Measurements from ENCODE around the gene KLHL3. TPM values are rescaled to one million over a fixed set of nuclear protein-coding genes. Genes with fewer than 3 reads are reported as not detected.

Gene KLHL3
- total and polyA plus RNA-seq, 9 of the 15 experiments (the other 6 are each of a cell fraction or from before 2014, with no cell fraction given), result under 0.01 to 1.5 (median 0.22) TPM

DNA sequence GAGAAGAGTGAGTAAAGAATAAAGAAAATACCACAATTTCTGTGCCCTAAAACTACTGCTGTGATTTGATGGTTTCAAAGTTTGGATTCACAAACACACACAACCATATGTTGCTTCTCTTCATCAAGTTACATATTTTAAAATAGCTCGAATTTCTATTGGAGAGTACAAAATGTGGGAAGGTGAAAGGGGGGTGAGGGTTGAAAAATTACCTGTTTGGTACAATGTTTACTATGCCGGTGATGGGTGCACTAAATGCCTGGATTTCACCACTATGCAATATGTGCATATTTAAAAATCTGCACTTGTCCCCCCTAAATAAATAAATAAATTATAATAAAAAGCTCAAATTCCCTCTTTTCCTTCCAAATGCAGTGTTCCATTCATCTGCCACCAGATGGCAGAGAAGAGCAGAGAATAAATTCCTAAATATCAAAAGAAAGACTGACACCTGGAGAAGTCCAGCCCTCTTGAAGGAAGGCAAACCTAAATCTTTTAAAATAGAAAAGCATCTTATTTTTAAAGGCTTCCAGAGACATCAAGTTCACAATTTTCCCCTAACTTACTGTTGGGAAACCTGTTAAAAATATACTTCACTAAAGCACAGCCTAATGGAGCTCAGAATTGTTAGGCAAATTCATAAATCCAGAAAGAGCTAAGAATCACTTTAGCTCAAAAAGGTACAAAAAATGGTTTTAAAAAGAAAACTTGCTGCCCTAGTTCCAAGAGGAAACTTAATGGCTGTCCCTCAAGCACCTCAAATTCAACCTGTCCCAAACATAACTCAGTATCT lies 43.1 kb upstream of the KLHL3 start:
- Histone ChIP-seq H3K4me1 (replicated peaks in 1 of 2; ENCODE audit: control insufficient read depth in 2 of 2, insufficient read depth in 2 of 2, low read length in 2 of 2) (no peaks in the 10 kb centered on the region), H3K4me3 (no peak overlapping the region), H3K79me2 (ENCODE audit: control insufficient read depth, insufficient read depth, low read length) (no peaks in the 10 kb centered on the region), H3K4me2 (ENCODE audit: insufficient read depth, low read length) (no peak overlapping the region), H3K9ac (ENCODE audit: insufficient read depth in 1 of 2, low read depth in 2 of 2, low read length in 2 of 2) (no peak overlapping the region), H2AFZ (ENCODE audit: low read depth, low read length) (no peak overlapping the region), H4K20me1 (replicated peaks; ENCODE audit: control insufficient read depth, insufficient read depth, low read length) (no peaks in the 10 kb centered on the region), H3K27ac (ENCODE audit: extremely low read depth, low read depth, low read length) (no peak overlapping the region), H3K9me1 (ENCODE audit: control insufficient read depth, insufficient read depth, low read length) (no peaks in the 10 kb centered on the region), H3K36me3 (ENCODE audit: control insufficient read depth, insufficient read depth, low read length) (no peaks in the 10 kb centered on the region), H3K27me3 (ENCODE audit: control insufficient read depth in 2 of 2, insufficient read depth in 2 of 2, low read length in 2 of 2) (peaks cover 3 to 12% of the 10 kb centered on the region in 2 experiments; a peak in 2 of 5 replicates), H3K9me3 (replicated peaks; ENCODE audit: control insufficient read depth, insufficient read depth, low read depth, low read length) (no peaks in the 10 kb centered on the region)
- ChIA-PET POLR2A (interaction anchor here (0.7 to 1.9 kb wide), 9 partner anchors 9 to 342 kb away, joined by 3 to 10 read pairs (median 3); partner anchors contain the start of gene HNRNPA0), CTCF (ENCODE audit: low intra/inter-chr PET ratio) (interaction anchor here (0.6 to 1.9 kb wide), 6 partner anchors 286 to 356 kb away, joined by 3 to 12 read pairs (median 6); no protein-coding TSS in a partner anchor)
- no TSS peak for BruUV-seq (replicated peaks)
- DNase-seq (ENCODE audit: extremely low read depth in 1 of 4, low spot score in 3 of 4), result peak; percentile 20 to 65 (median 28)
- ATAC-seq, result peak; percentile 56; the same call in 1 of the 3 replicates
- FAIRE-seq, result peak; percentile 56
- 0% methylated on average over 2 of the region's 2 CpGs for WGBS (ENCODE audit: insufficient coverage, low coverage, missing lambda C conversion rate)
- intact Hi-C loops (cut with micrococcal nuclease), result loop anchor here (1.0 to 5.0 kb wide), 5 partner anchors 44 to 354 kb away; partner anchors contain the start of gene PKD2L2
- in situ Hi-C loops (cut with MboI), result no loop called here
- TF ChIP-seq RAD21 (CRISPR knock-in tag; conservative IDR thresholded peaks at IDR 0.05 in 1 of 2, IDR thresholded peaks at IDR 0.05 in 1 of 2), result peak; percentile 71
- TF ChIP-seq, protein P1, sequence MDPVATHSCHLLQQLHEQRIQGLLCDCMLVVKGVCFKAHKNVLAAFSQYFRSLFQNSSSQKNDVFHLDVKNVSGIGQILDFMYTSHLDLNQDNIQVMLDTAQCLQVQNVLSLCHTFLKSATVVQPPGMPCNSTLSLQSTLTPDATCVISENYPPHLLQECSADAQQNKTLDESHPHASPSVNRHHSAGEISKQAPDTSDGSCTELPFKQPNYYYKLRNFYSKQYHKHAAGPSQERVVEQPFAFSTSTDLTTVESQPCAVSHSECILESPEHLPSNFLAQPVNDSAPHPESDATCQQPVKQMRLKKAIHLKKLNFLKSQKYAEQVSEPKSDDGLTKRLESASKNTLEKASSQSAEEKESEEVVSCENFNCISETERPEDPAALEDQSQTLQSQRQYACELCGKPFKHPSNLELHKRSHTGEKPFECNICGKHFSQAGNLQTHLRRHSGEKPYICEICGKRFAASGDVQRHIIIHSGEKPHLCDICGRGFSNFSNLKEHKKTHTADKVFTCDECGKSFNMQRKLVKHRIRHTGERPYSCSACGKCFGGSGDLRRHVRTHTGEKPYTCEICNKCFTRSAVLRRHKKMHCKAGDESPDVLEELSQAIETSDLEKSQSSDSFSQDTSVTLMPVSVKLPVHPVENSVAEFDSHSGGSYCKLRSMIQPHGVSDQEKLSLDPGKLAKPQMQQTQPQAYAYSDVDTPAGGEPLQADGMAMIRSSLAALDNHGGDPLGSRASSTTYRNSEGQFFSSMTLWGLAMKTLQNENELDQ (CRISPR knock-in tag; IDR thresholded peaks at IDR 0.05; ENCODE audit: borderline replicate concordance), result no peak
- TF ChIP-seq, protein P2, sequence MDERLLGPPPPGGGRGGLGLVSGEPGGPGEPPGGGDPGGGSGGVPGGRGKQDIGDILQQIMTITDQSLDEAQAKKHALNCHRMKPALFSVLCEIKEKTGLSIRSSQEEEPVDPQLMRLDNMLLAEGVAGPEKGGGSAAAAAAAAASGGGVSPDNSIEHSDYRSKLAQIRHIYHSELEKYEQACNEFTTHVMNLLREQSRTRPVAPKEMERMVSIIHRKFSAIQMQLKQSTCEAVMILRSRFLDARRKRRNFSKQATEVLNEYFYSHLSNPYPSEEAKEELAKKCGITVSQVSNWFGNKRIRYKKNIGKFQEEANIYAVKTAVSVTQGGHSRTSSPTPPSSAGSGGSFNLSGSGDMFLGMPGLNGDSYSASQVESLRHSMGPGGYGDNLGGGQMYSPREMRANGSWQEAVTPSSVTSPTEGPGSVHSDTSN (CRISPR knock-in tag; IDR thresholded peaks at IDR 0.05; ENCODE audit: low read depth), result no peak
- TF ChIP-seq, protein P2 (tag; conservative IDR thresholded peaks at IDR 0.05; ENCODE audit: low read depth), result peak; percentile 59
- TF ChIP-seq ZNF695 (CRISPR knock-in tag; IDR thresholded peaks at IDR 0.05), result no peak
- TF ChIP-seq PPARD (CRISPR knock-in tag; IDR thresholded peaks at IDR 0.05), result no peak
- TF ChIP-seq, protein P3, sequence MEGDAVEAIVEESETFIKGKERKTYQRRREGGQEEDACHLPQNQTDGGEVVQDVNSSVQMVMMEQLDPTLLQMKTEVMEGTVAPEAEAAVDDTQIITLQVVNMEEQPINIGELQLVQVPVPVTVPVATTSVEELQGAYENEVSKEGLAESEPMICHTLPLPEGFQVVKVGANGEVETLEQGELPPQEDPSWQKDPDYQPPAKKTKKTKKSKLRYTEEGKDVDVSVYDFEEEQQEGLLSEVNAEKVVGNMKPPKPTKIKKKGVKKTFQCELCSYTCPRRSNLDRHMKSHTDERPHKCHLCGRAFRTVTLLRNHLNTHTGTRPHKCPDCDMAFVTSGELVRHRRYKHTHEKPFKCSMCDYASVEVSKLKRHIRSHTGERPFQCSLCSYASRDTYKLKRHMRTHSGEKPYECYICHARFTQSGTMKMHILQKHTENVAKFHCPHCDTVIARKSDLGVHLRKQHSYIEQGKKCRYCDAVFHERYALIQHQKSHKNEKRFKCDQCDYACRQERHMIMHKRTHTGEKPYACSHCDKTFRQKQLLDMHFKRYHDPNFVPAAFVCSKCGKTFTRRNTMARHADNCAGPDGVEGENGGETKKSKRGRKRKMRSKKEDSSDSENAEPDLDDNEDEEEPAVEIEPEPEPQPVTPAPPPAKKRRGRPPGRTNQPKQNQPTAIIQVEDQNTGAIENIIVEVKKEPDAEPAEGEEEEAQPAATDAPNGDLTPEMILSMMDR (IDR thresholded peaks at IDR 0.05 in 2 of 3, conservative IDR thresholded peaks at IDR 0.05 in 1 of 3; ENCODE audit: insufficient read depth in 2 of 3, low read depth in 1 of 3, low read length in 3 of 3), result peak; percentile 59 to 83 (median 61); a peak in 5 of 6 replicates
- no peak for TF ChIP-seq HOXB6 (CRISPR knock-in tag; IDR thresholded peaks at IDR 0.05; ENCODE audit: borderline replicate concordance)
- no peak for TF ChIP-seq CBX3 (IDR thresholded peaks at IDR 0.05; ENCODE audit: borderline replicate concordance in 1 of 2, low read length in 2 of 2)
